K562 (cell line): Measurements from ENCODE around the gene TMEM217. TPM values are rescaled to one million over a fixed set of nuclear protein-coding genes. Genes with fewer than 3 reads are reported as not detected.

ENCODE experiments used
- AFF4 ChIP-seq: sonication (generic); formaldehyde crosslinking; IDR thresholded peaks from 2 replicates; pipeline ENCODE4 v1.8.0; 2023; ENCODE audit warnings: mild to moderate bottlenecking, missing genetic modification reagents
- CBX1 ChIP-seq: sonication (generic); IDR thresholded peaks from 2 replicates; pipeline ENCODE4 v1.6.1; 2016; ENCODE audit warnings: antibody characterized with exemption, low read depth, mild to moderate bottlenecking
- CBX2 ChIP-seq: fragments of 200-600 bp; sonication (generic); IDR thresholded peaks from one replicate; pipeline ENCODE4 v1.6.1; 2012; ENCODE audit warnings: mild to moderate bottlenecking, low read length, inconsistent platforms; ENCODE audit not compliant: insufficient read depth, poor library complexity, severe bottlenecking
- DMBX1 ChIP-seq: fragments of 250-450 bp; sonication (Bioruptor Pico); IDR thresholded peaks from 2 replicates; pipeline ENCODE4 v1.8.0; 2022; ENCODE audit warnings: inconsistent platforms, mild to moderate bottlenecking, moderate library complexity, borderline replicate concordance
- HMBOX1 ChIP-seq: sonication (generic); IDR thresholded peaks from 2 replicates; pipeline ENCODE4 v1.6.1; 2016
- KAT2B ChIP-seq: IDR thresholded peaks from one replicate; pipeline ENCODE4 v1.6.1; 2012; ENCODE audit warnings: low read depth, mild to moderate bottlenecking, control low read depth, inconsistent platforms, low read length, moderate library complexity
- MLX ChIP-seq, 2 experiments: fragments of 450-650 bp in 1 of 2; sonication (generic) in 1 of 2; formaldehyde crosslinking; conservative IDR thresholded peaks; 2 replicates each; pipeline versions ENCODE4 v1.4.0 to v1.8.1; 2020 to 2022; ENCODE audit warnings: mild to moderate bottlenecking in 1 of 2, missing genetic modification reagents in 1 of 2
- SIN3B ChIP-seq: fragments of 450-650 bp; IDR thresholded peaks from 2 replicates; pipeline ENCODE4 v1.6.1; 2017; ENCODE audit warnings: low read depth, mild to moderate bottlenecking, moderate library complexity
- SMARCA5 ChIP-seq: fragments of 450-650 bp; IDR thresholded peaks from 2 replicates; pipeline ENCODE4 v1.6.1; 2016
- TAL1 ChIP-seq: fragments of 450-650 bp; IDR thresholded peaks from 2 replicates; pipeline ENCODE4 v1.6.1; 2016; ENCODE audit warnings: mild to moderate bottlenecking
- TCF7 ChIP-seq: sonication (generic); IDR thresholded peaks from 2 replicates; pipeline ENCODE4 v1.6.1; 2016; ENCODE audit warnings: antibody characterized with exemption, borderline replicate concordance
- ZC3H8 ChIP-seq: fragments of 450-650 bp; IDR thresholded peaks from 2 replicates; pipeline ENCODE4 v1.6.1; 2017
- ZFP91 ChIP-seq: sonication (generic); formaldehyde crosslinking; IDR thresholded peaks from 2 replicates; pipeline ENCODE4 v1.8.0; 2022; ENCODE audit warnings: mild to moderate bottlenecking, missing genetic modification reagents
- ZHX1 ChIP-seq: fragments of 150-350 bp; conservative IDR thresholded peaks from 2 replicates; pipeline ENCODE4 v1.6.1; 2014; ENCODE audit warnings: low read length
- ZNF384 ChIP-seq: IDR thresholded peaks from 2 replicates; pipeline ENCODE4 v1.6.1; 2012; ENCODE audit warnings: low read depth, low read length, improper control_type of control experiment
- ZNF764 ChIP-seq: fragments of 250-450 bp; sonication (Bioruptor Pico); IDR thresholded peaks from 2 replicates; pipeline ENCODE4 v1.4.0; 2020; ENCODE audit warnings: low read depth, mild to moderate bottlenecking, moderate library complexity
- polyA plus RNA-seq, 8 experiments: library from polyadenylated mRNA; depleted of rRNA in 4 of 8; stranded (reverse) in 5 of 8; unstranded in 3 of 8; fragments of >200 nt; fragmentation: Nextera tagmentation in 2 of 8; fragmentation: Illumina TruSeq in 1 of 8; extraction: Ambion mirVana in 2 of 8; extraction: Trizol in 1 of 8; gene quantifications; 2 replicates each; pipeline versions ENCODE4 v1.2.1 to v1.2.3, GENCODE V29; 2011 to 2014; ENCODE audit warnings: inconsistent platforms in 1 of 8, missing spikeins in 1 of 8
- total RNA-seq, 7 experiments: library from RNA; depleted of rRNA in 6 of 7; stranded (reverse); fragments of >200 nt in 6 of 7; fragmentation: Illumina TruSeq in 2 of 7; extraction: Trizol in 2 of 7; gene quantifications; 2 replicates each; pipeline versions ENCODE4 v1.2.1 to v1.2.3, GENCODE V29; 2011 to 2021; ENCODE audit warnings: low replicate concordance in 1 of 7

Gene TMEM217
- total and polyA plus RNA-seq, 9 of the 15 experiments (the other 6 are each of a cell fraction or from before 2014, with no cell fraction given): 1.3 to 8.0 (median 1.9) TPM

GRCh38 chr6:37171970-37172812 is 85.8 kb downstream of the TMEM217 start (continued):
- TF ChIP-seq ZFP91 (CRISPR knock-in tag) (no peak), SMARCA5 (no peak), DMBX1 (CRISPR knock-in tag) (peak; percentile 2; the same call in 1 of the 2 replicates), AFF4 (CRISPR knock-in tag) (peak; percentile 88), HMBOX1 (peak; percentile 76), MLX (CRISPR knock-in tag; conservative IDR thresholded peaks at IDR 0.05) (no peak), TCF7 (no peak), KAT2B (no peak), CBX2 (no peak), CBX1 (peak; percentile 45; the same call in 1 of the 2 replicates), TAL1 (no peak), ZNF384 (peak; percentile 84), ZC3H8 (no peak), ZHX1 (no peak; the same call in 1 of the 2 replicates), ZNF764 (CRISPR knock-in tag) (no peak), SIN3B (no peak)
